H9 (cell line): ENCODE measurements around the gene ZNF423. TPM values are rescaled to one million over a fixed set of nuclear protein-coding genes. Genes with fewer than 3 reads are reported as not detected.

Experiments used
- DNase-seq: peaks from one replicate; pipeline ENCODE4 v3.0.0-alpha.2; 2017
- H2AFZ ChIP-seq: one replicate; pipeline ENCODE4 v1.6.1; 2013; ENCODE audit warnings: mild to moderate bottlenecking, low read length, control low read depth, moderate library complexity
- H2AK5ac ChIP-seq: 2 replicates; pipeline ENCODE4 v1.6.1; 2013; ENCODE audit warnings: low read length, control low read depth, mixed read lengths; ENCODE audit not compliant: insufficient read length
- H2BK120ac ChIP-seq: one replicate; pipeline ENCODE4 v1.6.1; 2013; ENCODE audit warnings: low read depth, mild to moderate bottlenecking, low read length, control low read depth, inconsistent platforms; ENCODE audit not compliant: poor library complexity, severe bottlenecking
- H2BK12ac ChIP-seq: 2 replicates; pipeline ENCODE4 v1.6.1; 2013; ENCODE audit warnings: low read length, control low read depth, mixed read lengths, low read depth; ENCODE audit not compliant: insufficient read length
- H2BK15ac ChIP-seq: 2 replicates; pipeline ENCODE4 v1.6.1; 2013; ENCODE audit warnings: low read depth, low read length, control low read depth
- H2BK20ac ChIP-seq: one replicate; pipeline ENCODE4 v1.6.1; 2013; ENCODE audit warnings: low read depth, mild to moderate bottlenecking, low read length, control low read depth, inconsistent platforms; ENCODE audit not compliant: poor library complexity, severe bottlenecking
- H2BK5ac ChIP-seq: 2 replicates; pipeline ENCODE4 v1.6.1; 2013; ENCODE audit warnings: low read length, control low read depth, mixed read lengths; ENCODE audit not compliant: insufficient read length
- H3K14ac ChIP-seq: 2 replicates; pipeline ENCODE4 v1.6.1; 2013; ENCODE audit warnings: low read length, control low read depth; ENCODE audit not compliant: insufficient read depth
- H3K18ac ChIP-seq: 2 replicates; pipeline ENCODE4 v1.6.1; 2013; ENCODE audit warnings: low read depth, mild to moderate bottlenecking, mixed read lengths, low read length, control low read depth; ENCODE audit not compliant: insufficient read length
- H3K23ac ChIP-seq: 2 replicates; pipeline ENCODE4 v1.6.1; 2013; ENCODE audit warnings: low read length, control low read depth, mixed read lengths, low read depth; ENCODE audit not compliant: insufficient read length
- H3K23me2 ChIP-seq: 2 replicates; pipeline ENCODE4 v1.6.1; 2013; ENCODE audit warnings: low read depth, mild to moderate bottlenecking, mixed read lengths, low read length, control low read depth; ENCODE audit not compliant: insufficient read length, poor library complexity, severe bottlenecking
- H3K27ac ChIP-seq: 2 replicates; pipeline ENCODE4 v1.5.1; 2013; ENCODE audit warnings: low read length, control low read depth, mixed read lengths, low read depth; ENCODE audit not compliant: insufficient read length
- H3K27me3 ChIP-seq: 2 replicates; pipeline ENCODE4 v1.6.1; 2013; ENCODE audit warnings: low read length, control low read depth, inconsistent platforms; ENCODE audit not compliant: insufficient read depth
- H3K4ac ChIP-seq: 2 replicates; pipeline ENCODE4 v1.6.1; 2013; ENCODE audit warnings: low read depth, mild to moderate bottlenecking, control low read depth, inconsistent platforms, low read length, moderate library complexity
- H3K4me1 ChIP-seq: 2 replicates; pipeline ENCODE4 v1.6.1; 2013; ENCODE audit warnings: low read length, control low read depth, inconsistent platforms; ENCODE audit not compliant: insufficient read depth
- H3K4me2 ChIP-seq: 2 replicates; pipeline ENCODE4 v1.6.1; 2013; ENCODE audit warnings: low read length, control low read depth, mixed read lengths; ENCODE audit not compliant: insufficient read length, insufficient read depth
- H3K56ac ChIP-seq: 2 replicates; pipeline ENCODE4 v1.6.1; 2013; ENCODE audit warnings: low read depth, mild to moderate bottlenecking, mixed read lengths, low read length, control low read depth; ENCODE audit not compliant: insufficient read length
- H3K79me1 ChIP-seq: 2 replicates; pipeline ENCODE4 v1.6.1; 2013; ENCODE audit warnings: low read depth, mild to moderate bottlenecking, moderate library complexity, low read length, control low read depth, inconsistent platforms; ENCODE audit not compliant: insufficient read depth, poor library complexity, severe bottlenecking
- H3K79me2 ChIP-seq: 2 replicates; pipeline ENCODE4 v1.6.1; 2013; ENCODE audit warnings: low read length, control low read depth, inconsistent platforms; ENCODE audit not compliant: insufficient read depth
- H3K9ac ChIP-seq: 2 replicates; pipeline ENCODE4 v1.6.1; 2013; ENCODE audit warnings: low read length, control low read depth, mixed read lengths; ENCODE audit not compliant: insufficient read length; ENCODE audit errors: extremely low read depth
- H3K9me3 ChIP-seq: one replicate; pipeline ENCODE4 v1.6.1; 2013; ENCODE audit warnings: low read depth, low read length, inconsistent platforms; ENCODE audit not compliant: control insufficient read depth
- H3T11ph ChIP-seq: one replicate; pipeline ENCODE4 v1.6.1; 2013; ENCODE audit warnings: mild to moderate bottlenecking, low read length, control low read depth, inconsistent platforms
- H4K20me1 ChIP-seq: one replicate; pipeline ENCODE4 v1.6.1; 2013; ENCODE audit not compliant: control insufficient read depth, insufficient read length, insufficient read depth
- H4K5ac ChIP-seq: 2 replicates; pipeline ENCODE4 v1.6.1; 2013; ENCODE audit warnings: low read depth, mild to moderate bottlenecking, mixed read lengths, low read length, control low read depth; ENCODE audit not compliant: insufficient read length
- H4K8ac ChIP-seq: replicated peaks from 2 replicates; pipeline ENCODE4 v1.6.1; 2013; ENCODE audit warnings: low read length, control low read depth, mixed read lengths, low read depth; ENCODE audit not compliant: insufficient read length
- H4K91ac ChIP-seq: 2 replicates; pipeline ENCODE4 v1.6.1; 2013; ENCODE audit warnings: low read depth, mild to moderate bottlenecking, moderate library complexity, mixed read lengths, low read length, control low read depth; ENCODE audit not compliant: insufficient read length
- H3K27ac Mint-ChIP-seq, 3 experiments: 2 replicates in 2 of 3; 3 replicates in 1 of 3; pipeline ENCODE4 v1.8.0; 2020 to 2021; ENCODE audit warnings: mixed read lengths in 3 of 3, mild to moderate bottlenecking in 1 of 3, moderate library complexity in 1 of 3
- H3K27me3 Mint-ChIP-seq: 2 replicates; pipeline ENCODE4 v1.8.0; 2021; ENCODE audit warnings: low read depth, mild to moderate bottlenecking, moderate library complexity, mixed read lengths
- H3K36me3 Mint-ChIP-seq, 3 experiments: 2 replicates in 2 of 3; 3 replicates in 1 of 3; pipeline ENCODE4 v1.8.0; 2020 to 2021; ENCODE audit warnings: low read depth in 3 of 3, mixed read lengths in 3 of 3; ENCODE audit not compliant: insufficient read depth in 1 of 3
- H3K4me1 Mint-ChIP-seq, 2 experiments: 2 replicates each; pipeline ENCODE4 v1.8.0; 2020; ENCODE audit warnings: mixed read lengths in 2 of 2
- H3K4me3 Mint-ChIP-seq, 2 experiments: 2 replicates in 1 of 2; 3 replicates in 1 of 2; pipeline ENCODE4 v1.8.0; 2020 to 2021; ENCODE audit warnings: mild to moderate bottlenecking in 2 of 2, mixed read lengths in 2 of 2, moderate library complexity in 1 of 2
- H3K9me3 Mint-ChIP-seq, 2 experiments: 2 replicates in 1 of 2; 3 replicates in 1 of 2; pipeline ENCODE4 v1.8.0; 2020; ENCODE audit warnings: mild to moderate bottlenecking in 2 of 2, mixed read lengths in 2 of 2, moderate library complexity in 1 of 2
- CTCF ChIP-seq: fragments of 200-600 bp; sonication (generic); conservative IDR thresholded peaks from 3 replicates; pipeline ENCODE4 v1.8.0; 2021; ENCODE audit warnings: antibody characterized with exemption, mild to moderate bottlenecking
- WGBS: extraction: QIAGEN DNeasy Blood & Tissue Kit; methylation state at CpG from one replicate; pipeline ENCODE4 v1.1.7; 2013; ENCODE audit warnings: missing lambda C conversion rate, low lambda C conversion rate, mixed read lengths; ENCODE audit not compliant: insufficient read length; ENCODE audit errors: extremely low coverage; 5-methylcytosine and 5-hydroxymethylcytosine counted together
- total RNA-seq: library from RNA; stranded (reverse); gene quantifications from 2 replicates; pipeline ENCODE4 v1.2.1, GENCODE V29; 2021

ZNF423 gene
- total RNA-seq, 1 experiment from 2014 or later: 51.5 TPM

GRCh38 chr16:49519008-49519656 is 336.8 kb downstream of the ZNF423 start:
- Histone ChIP-seq H3K18ac (no peak overlapping the region), H3K27me3 (no peaks in the 10 kb centered on the region)
- no peak overlapping the region for H3K4me3 Mint-ChIP-seq

More at GRCh38 chr16:49519008-49519656, 336.8 kb downstream of the ZNF423 start:
- Histone ChIP-seq H3K23ac (no peak overlapping the region), H2AK5ac (no peak overlapping the region), H3K27ac (no peak overlapping the region), H4K20me1 (no peaks in the 10 kb centered on the region), H3K23me2 (no peaks in the 10 kb centered on the region), H4K8ac (no peak overlapping the region), H4K91ac (no peak overlapping the region), H4K5ac (no peak overlapping the region), H3T11ph (no peak overlapping the region), H3K56ac (no peak overlapping the region), H2AFZ (no peak overlapping the region), H2BK120ac (no peak overlapping the region), H3K79me2 (no peaks in the 10 kb centered on the region), H2BK15ac (no peak overlapping the region), H3K9ac (no peak overlapping the region), H3K4me2 (no peak overlapping the region), H3K79me1 (no peaks in the 10 kb centered on the region), H3K14ac (no peak overlapping the region), H3K4ac (no peak overlapping the region), H3K9me3 (no peaks in the 10 kb centered on the region), H3K4me1 (no peaks in the 10 kb centered on the region), H2BK5ac (no peak overlapping the region), H2BK20ac (no peak overlapping the region), H2BK12ac (no peak overlapping the region)
- Mint-ChIP-seq H3K27ac (no peak overlapping the region), H3K36me3 (peaks cover 9 to 26% (median 14%) of the 10 kb centered on the region in 3 experiments; a peak in 6 of 7 replicates), H3K4me1 (peaks cover 5 to 6% of the 10 kb centered on the region in 2 experiments), H3K9me3 (no peaks in the 10 kb centered on the region), H3K27me3 (no peaks in the 10 kb centered on the region)
- no peak for DNase-seq
- no CpG with 5 or more reads among the region's 7 CpGs for WGBS
- no peak for TF ChIP-seq CTCF
